Sigmoid colon (tissue), 3 donors: Measurements from ENCODE around the gene POC1B.

Experiments
- CTCF ChIP-seq, 4 experiments: fragments of 450-650 bp in 3 of 4; fragments of 200-600 bp in 1 of 4; IDR thresholded peaks; one replicate each; pipeline ENCODE4 v1.5.1; 2016 to 2019; ENCODE audit warnings: antibody characterized with exemption in 4 of 4, mild to moderate bottlenecking in 3 of 4, moderate library complexity in 2 of 4
- POLR2A ChIP-seq, 2 donors: fragments of 450-650 bp; IDR thresholded peaks; one replicate each; pipeline ENCODE4 v1.6.1; 2016; ENCODE audit warnings: antibody characterized with exemption in 2 of 2, mild to moderate bottlenecking in 2 of 2, moderate library complexity in 2 of 2

- TF ChIP-seq CTCF (IDR thresholded peaks at IDR 0.05), result no peak
- TF ChIP-seq POLR2A (IDR thresholded peaks at IDR 0.05), result no peak
Measured at GRCh38 chr12:89417246-89417977, 108.4 kb downstream of the POC1B start.
